Fibroblast of villous mesenchyme (primary cell): ENCODE results near the gene RPEL1. TPM values are rescaled to one million over a fixed set of nuclear protein-coding genes. Genes with fewer than 3 reads are reported as not detected.

Experiments
- DNase-seq: peaks from one replicate; pipeline ENCODE4 v3.0.0-alpha.2; 2010; ENCODE audit warnings: low read depth
- H3K4me3 ChIP-seq: 2 replicates; pipeline ENCODE4 v1.5.1; 2011; ENCODE audit warnings: low read depth, mild to moderate bottlenecking, low read length
- total RNA-seq: library from RNA; depleted of rRNA; stranded (reverse); fragments of >200 nt; gene quantifications from 2 replicates; pipeline ENCODE4 v1.2.3, GENCODE V29; 2012
- TF ChIP-seq, protein P1 (sequence below): IDR thresholded peaks from 2 replicates; pipeline ENCODE4 v1.5.1; 2012; ENCODE audit warnings: low read depth, mild to moderate bottlenecking, low read length; ENCODE audit not compliant: insufficient read depth

The RPEL1 gene
- total RNA-seq, 1 donor = 0.43 TPM

- H3K4me3 ChIP-seq = no peak overlapping the region
- no peak for DNase-seq
- TF ChIP-seq, protein P1, sequence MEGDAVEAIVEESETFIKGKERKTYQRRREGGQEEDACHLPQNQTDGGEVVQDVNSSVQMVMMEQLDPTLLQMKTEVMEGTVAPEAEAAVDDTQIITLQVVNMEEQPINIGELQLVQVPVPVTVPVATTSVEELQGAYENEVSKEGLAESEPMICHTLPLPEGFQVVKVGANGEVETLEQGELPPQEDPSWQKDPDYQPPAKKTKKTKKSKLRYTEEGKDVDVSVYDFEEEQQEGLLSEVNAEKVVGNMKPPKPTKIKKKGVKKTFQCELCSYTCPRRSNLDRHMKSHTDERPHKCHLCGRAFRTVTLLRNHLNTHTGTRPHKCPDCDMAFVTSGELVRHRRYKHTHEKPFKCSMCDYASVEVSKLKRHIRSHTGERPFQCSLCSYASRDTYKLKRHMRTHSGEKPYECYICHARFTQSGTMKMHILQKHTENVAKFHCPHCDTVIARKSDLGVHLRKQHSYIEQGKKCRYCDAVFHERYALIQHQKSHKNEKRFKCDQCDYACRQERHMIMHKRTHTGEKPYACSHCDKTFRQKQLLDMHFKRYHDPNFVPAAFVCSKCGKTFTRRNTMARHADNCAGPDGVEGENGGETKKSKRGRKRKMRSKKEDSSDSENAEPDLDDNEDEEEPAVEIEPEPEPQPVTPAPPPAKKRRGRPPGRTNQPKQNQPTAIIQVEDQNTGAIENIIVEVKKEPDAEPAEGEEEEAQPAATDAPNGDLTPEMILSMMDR = no peak
These were observed 30.7 kb downstream of the RPEL1 start for GRCh38 chr10:103276251-103276895.

- peak within 1 kb of the TSS; percentile 38 for H3K4me3 ChIP-seq
- DNase-seq = peak; percentile 41
- TF ChIP-seq, protein P1 = no peak
These were observed 31.4 kb downstream of the RPEL1 start, which contains the start of gene INA for GRCh38 chr10:103276896-103277712. INA (plus strand) TSS chr10:103277138; CDS start chr10:103277212, 74 bp downstream.

DNA sequence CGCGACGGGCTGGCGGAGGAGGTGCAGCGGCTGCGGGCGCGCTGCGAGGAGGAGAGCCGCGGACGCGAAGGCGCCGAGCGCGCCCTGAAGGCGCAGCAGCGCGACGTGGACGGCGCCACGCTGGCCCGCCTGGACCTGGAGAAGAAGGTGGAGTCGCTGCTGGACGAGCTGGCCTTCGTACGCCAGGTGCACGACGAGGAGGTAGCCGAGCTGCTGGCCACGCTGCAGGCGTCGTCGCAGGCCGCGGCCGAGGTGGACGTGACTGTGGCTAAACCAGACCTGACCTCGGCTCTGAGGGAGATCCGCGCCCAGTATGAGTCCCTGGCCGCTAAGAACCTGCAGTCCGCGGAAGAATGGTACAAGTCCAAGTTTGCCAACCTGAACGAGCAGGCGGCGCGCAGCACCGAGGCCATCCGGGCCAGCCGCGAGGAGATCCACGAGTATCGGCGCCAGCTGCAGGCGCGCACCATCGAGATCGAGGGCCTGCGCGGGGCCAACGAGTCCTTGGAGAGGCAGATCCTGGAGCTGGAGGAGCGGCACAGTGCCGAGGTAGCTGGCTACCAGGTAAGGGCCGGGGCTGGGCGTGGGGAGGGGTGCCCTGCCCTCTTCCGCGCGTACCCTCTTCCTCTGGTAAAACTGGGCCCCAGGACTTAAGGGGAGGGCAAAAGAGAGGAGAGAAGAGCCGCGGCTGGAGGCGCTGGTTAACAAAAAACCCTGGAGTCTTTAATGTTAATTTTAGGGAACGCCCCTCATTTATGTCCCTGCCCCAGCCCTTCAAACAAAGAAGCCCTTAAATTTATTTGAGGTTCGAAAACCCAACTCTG lies 32.2 kb downstream of the RPEL1 start:
- DNase-seq = no peak
- H3K4me3 ChIP-seq = peak overlapping the region; percentile 9
- TF ChIP-seq, protein P1 = no peak

- DNase-seq = no peak
- H3K4me3 ChIP-seq = no peak overlapping the region
- TF ChIP-seq, protein P1 = no peak
These were observed 32.8 kb downstream of the RPEL1 start for GRCh38 chr10:103278537-103278823.

- TF ChIP-seq, protein P1 = no peak
- peak; percentile 58 for DNase-seq
- H3K4me3 ChIP-seq = no peak overlapping the region
These were observed 33.2 kb downstream of the RPEL1 start for GRCh38 chr10:103278862-103279298.

GRCh38 chr10:103280031-103280430 lies 34.3 kb downstream of the RPEL1 start:
- no peak for DNase-seq
- TF ChIP-seq, protein P1 = no peak
- no peak overlapping the region for H3K4me3 ChIP-seq
